CD4-positive, alpha-beta T cell treated with Interleukin-12 subunit alpha and Interleukin-12 subunit beta, for 1 hour (primary cell): ENCODE measurements around the gene THUMPD2.

Source experiments
- DNase-seq: peaks from one replicate; pipeline ENCODE4 v3.0.0-alpha.2; 2020

The THUMPD2 gene

GRCh38 chr2:39715095-39715494 lies 64.0 kb downstream of the THUMPD2 start:
- no peak for DNase-seq

DNA sequence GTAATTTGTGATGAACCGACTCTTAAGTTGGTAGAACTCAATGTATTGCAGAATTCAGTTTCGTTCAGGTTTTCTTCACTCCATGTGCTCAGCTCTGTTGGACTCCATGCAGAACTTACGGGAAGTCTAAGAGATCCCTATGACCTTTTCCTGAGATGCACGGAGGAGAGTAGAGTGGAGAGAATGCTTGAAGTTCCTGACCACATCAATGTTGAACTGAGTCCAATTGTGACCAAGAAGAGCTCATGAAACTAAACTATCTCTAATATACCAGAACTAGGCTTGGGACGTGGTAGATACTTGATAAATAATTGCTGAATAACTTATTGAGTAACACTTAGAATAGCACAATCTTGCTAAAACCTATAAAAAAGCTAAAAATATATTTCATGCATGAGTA lies 66.1 kb downstream of the THUMPD2 start:
- no peak for DNase-seq

DNA sequence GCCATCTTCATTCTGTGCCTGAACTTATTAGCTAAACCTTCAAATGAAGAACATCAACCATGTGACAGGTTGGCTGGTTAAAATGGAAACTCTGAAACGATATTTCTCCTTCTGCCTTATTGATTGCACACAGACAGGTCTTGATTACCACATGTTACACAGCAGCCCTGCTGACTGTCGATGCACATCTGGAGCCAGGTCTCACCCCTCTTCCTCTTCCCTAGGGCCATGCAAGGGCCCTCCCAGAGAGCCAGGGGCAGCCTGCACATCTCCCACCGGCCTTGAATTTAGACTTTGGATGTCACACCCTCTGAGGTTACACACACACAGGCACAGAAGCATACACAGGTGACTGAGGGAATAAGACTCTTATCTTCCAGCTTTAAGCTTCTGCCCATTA lies 68.3 kb downstream of the THUMPD2 start:
- DNase-seq, result no peak

DNA sequence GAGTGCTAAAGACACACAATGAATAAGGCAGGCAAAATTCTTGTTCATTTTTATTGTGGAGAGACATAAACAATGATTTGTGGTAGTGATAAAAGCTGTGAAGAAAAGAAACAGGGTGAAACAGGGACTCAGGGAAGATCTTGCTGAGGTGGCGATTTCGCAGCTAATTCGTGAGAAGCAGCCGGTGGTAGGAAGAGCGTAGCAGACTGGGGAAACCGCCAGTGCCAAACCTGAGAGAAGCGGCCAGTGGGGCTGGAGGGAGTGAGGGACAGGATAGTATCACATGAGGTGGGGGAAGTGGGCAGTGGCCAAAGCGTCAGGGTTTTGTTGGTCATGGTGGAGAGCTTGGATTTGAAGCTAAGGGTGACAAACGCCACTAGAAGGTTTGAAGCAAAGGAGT lies 71.1 kb downstream of the THUMPD2 start:
- no peak for DNase-seq

GRCh38 chr2:39706945-39707344 lies 72.1 kb downstream of the THUMPD2 start:
- DNase-seq, result no peak

DNA sequence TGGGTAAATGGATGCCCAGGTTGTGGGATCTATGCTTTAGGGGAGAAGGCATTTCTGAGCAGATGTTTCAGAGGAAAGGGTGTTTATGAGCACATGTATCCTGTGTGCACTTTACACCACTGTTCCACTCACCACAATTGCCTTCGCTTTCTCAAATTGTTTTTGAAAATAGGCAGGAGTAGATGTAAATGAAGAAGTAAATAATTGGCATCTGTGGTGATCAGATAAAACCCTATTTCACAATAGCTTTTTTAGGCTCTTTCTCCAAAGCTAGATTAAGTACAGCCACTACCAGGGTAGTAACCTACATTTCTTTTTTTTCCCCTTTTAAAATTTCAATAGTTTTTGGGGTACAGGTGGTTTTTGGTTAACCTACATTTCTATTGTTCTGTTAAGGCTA lies 72.7 kb downstream of the THUMPD2 start:
- no peak for DNase-seq

GRCh38 chr2:39705638-39706037 lies 73.4 kb downstream of the THUMPD2 start:
- no peak for DNase-seq

GRCh38 chr2:39704540-39704939 lies 74.5 kb downstream of the THUMPD2 start:
- no peak for DNase-seq

DNA sequence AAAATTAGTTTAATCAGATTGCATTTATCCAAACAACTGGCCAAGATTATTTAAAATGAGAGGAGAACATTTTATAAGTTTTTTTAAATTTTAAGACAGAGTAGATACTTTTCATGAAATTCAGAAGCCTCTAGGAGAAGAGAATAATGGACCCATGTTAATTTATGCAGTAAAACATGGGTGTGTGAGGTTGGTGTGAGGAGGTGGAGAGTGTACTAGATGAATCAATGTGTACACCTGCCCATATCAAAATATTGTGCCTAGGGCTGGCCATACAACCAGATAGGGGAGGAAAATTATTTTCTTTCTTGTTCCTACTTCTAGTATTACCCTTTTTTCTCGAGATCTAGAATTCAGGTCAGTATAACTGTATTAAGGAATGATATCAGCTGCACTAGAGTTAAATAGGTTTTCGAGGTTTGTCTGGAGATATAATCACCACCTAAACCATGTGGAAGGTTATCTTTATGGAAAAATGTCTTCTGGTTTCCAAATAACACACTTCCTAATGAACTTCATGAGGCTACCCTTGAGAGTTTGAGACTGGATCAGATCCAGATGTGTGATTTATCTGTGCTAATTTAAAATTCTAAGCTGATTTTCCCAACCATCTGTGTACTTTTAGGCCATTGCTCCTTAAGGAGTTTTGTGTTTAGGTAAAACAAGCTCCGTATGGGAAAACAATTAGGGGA lies 75.7 kb downstream of the THUMPD2 start:
- DNase-seq, result no peak

DNA sequence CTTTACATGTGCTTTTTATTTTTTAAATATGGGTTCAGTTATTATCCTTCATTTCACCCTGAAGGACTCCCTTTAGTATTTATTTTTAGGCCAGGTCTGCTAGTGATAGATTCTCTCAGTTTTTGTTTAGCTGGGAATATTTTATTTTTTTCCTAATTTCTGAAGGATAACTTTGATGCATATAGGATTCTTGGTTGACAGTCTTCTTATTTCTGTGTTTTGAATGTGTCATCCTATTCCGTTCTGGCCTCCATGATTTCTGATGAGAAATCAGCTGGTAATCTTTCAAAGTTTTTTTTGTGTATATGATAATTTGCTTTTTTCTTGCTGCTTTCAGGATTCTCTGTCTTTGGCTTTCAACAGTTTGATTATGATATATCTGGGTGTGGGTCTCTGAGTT lies 77.9 kb downstream of the THUMPD2 start:
- DNase-seq, result no peak

GRCh38 chr2:39697454-39697853 lies 81.6 kb downstream of the THUMPD2 start:
- DNase-seq, result no peak

DNA sequence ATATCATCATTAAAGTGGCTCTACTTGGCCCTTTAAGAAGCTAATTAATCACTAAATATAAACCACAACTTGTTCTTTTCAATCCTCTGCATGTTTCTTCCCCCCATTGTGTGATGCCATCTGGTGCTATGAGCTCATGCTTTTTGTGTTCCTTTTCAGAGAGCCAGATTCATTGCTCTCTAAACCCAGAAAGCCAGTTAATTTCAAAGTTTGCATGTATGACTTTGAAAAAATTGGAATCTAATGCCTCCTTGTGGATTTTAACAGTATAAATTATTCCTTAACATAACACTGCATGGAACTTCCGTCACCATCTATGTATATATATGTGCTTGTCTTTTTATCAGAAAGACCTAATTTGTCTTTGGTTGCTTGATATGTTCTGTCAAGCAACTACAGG lies 82.2 kb downstream of the THUMPD2 start:
- no peak for DNase-seq

- no peak for DNase-seq
Measured at GRCh38 chr2:39696101-39696553, 82.9 kb downstream of the THUMPD2 start.

GRCh38 chr2:39693245-39693644 lies 85.8 kb downstream of the THUMPD2 start:
- DNase-seq, result no peak

- DNase-seq, result no peak
Measured at GRCh38 chr2:39689876-39690275, 89.2 kb downstream of the THUMPD2 start.

DNA sequence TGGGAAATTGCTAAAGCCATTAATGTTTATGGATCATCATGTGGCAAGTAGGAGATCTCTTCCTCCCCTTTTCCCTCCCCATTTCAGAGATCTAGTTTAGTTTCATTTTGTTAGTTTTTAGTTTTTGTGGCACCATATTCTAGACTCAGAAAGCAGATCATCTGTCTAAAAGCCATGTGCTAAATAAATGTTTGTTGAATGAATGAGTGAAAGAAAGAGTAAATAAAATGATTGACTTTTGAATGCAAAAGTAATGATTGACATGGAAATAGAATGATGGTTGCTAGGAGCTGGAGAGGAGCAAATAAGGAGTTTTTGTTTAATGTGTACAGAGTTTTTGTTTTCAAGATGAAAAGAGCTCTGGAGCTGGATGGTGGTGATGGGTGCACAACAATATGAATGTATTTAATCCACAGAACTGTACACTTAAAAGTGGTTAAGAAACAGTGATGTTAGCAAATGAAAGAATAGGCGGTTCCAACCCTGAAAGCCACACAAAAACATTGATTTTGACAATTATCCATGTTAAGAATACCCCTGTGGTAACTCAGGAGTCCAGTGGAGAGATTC lies 89.7 kb downstream of the THUMPD2 start:
- DNase-seq, result no peak

DNA sequence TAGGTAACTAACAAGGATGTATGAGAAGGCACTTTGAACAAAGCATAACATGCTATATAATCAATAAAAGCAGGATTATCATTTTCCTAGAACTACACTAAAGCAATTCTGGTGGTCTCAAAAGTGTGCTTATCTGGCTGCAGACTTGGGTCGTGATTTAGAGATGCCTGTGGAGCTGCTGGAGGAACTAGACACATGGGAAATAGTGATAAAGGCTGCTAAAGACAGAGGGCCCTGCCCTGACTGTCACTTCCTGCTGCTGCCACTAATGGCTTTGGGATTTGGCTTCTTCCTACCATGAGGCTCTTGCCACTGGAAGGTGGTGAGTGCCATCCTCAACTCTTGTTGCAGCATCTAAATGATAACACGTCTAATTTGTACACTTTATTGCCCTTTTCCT lies 90.9 kb downstream of the THUMPD2 start:
- no peak for DNase-seq

GRCh38 chr2:39686456-39686855 lies 92.6 kb downstream of the THUMPD2 start:
- DNase-seq, result no peak
